B cell (primary cell): Measurements from ENCODE around the gene TECTB. TPM values are rescaled to one million over a fixed set of nuclear protein-coding genes. Genes with fewer than 3 reads are reported as not detected.
A peak's percentile ranks its signal among the peaks of the same experiment; 100 is the strongest.

Source experiments
- ATAC-seq: fragments of 200-7000 bp; cut with Tn5 transposase; one replicate; pipeline ENCODE4 v1.10.0; 2021; ENCODE audit warnings: low read depth, mild to moderate bottlenecking, moderate number of reproducible peaks, moderate library complexity
- CTCF ChIA-PET: fragments of 350-600 bp; sonication (Branson Sonifier 250); formaldehyde crosslinking; loops from one replicate; lab custom pipeline; 2021; ENCODE audit warnings: antibody characterized with exemption, inconsistent platforms; lab: Charles Lee
- POLR2A ChIA-PET: fragments of 350-600 bp; sonication (Branson Sonifier 250); formaldehyde crosslinking; loops from one replicate; lab custom pipeline; 2021; ENCODE audit warnings: antibody characterized with exemption; lab: Charles Lee
- DNase-seq: peaks from one replicate; pipeline ENCODE4 v3.0.0; 2013
- H2AFZ ChIP-seq: 2 replicates; pipeline ENCODE4 v1.6.1; 2012; ENCODE audit warnings: mild to moderate bottlenecking, low read depth, low read length; ENCODE audit not compliant: insufficient read depth, poor library complexity, severe bottlenecking
- H3K27ac ChIP-seq, 2 donors: 1 replicate in 1 of 2; 2 replicates in 1 of 2; pipeline ENCODE4 v1.5.1; 2012 to 2013; ENCODE audit warnings: low read length in 2 of 2, mild to moderate bottlenecking in 2 of 2, moderate library complexity in 1 of 2
- H3K27me3 ChIP-seq, 4 experiments: fragments of 200-600 bp in 1 of 4; sonication (generic) in 1 of 4; replicated peaks in 1 of 4; 1 replicate in 2 of 4; 2 replicates in 2 of 4; pipeline versions ENCODE4 v1.6.1 to v1.7.0; 2013 to 2016; ENCODE audit warnings: low read length in 3 of 4, mild to moderate bottlenecking in 2 of 4, mixed read lengths in 1 of 4, moderate library complexity in 1 of 4; ENCODE audit not compliant: insufficient read depth in 4 of 4, control insufficient read depth in 3 of 4; ENCODE audit errors: control extremely low read depth in 1 of 4
- H3K36me3 ChIP-seq, 2 experiments: replicated peaks in 1 of 2; 1 replicate in 1 of 2; 2 replicates in 1 of 2; pipeline versions ENCODE4 v1.6.1 to v1.7.1; 2013; ENCODE audit warnings: low read length in 1 of 2; ENCODE audit not compliant: insufficient read depth in 2 of 2, control insufficient read depth in 1 of 2; ENCODE audit errors: control extremely low read depth in 1 of 2, extremely low read depth in 1 of 2
- H3K4me1 ChIP-seq, 2 donors: fragments of 200-600 bp in 1 of 2; sonication (generic) in 1 of 2; 1 replicate in 1 of 2; 2 replicates in 1 of 2; pipeline versions ENCODE4 v1.5.1 to v1.6.1; 2013 to 2017; ENCODE audit warnings: low read length in 2 of 2; ENCODE audit not compliant: control insufficient read depth in 2 of 2, insufficient read depth in 2 of 2
- H3K4me2 ChIP-seq: replicated peaks from 2 replicates; pipeline ENCODE3; 2012; ENCODE audit warnings: mild to moderate bottlenecking, low read depth, low read length; ENCODE audit not compliant: poor library complexity, severe bottlenecking
- H3K4me3 ChIP-seq, 5 experiments: fragments of 200-600 bp in 1 of 5; sonication (generic) in 1 of 5; 1 replicate in 3 of 5; 2 replicates in 2 of 5; pipeline versions ENCODE4 v1.5.1 to v1.7.0; 2011 to 2016; ENCODE audit warnings: low read length in 4 of 5, mild to moderate bottlenecking in 4 of 5, low read depth in 2 of 5, control low read depth in 1 of 5, moderate library complexity in 1 of 5; ENCODE audit not compliant: insufficient read depth in 1 of 5; ENCODE audit errors: control extremely low read depth in 1 of 5, extremely low read depth in 1 of 5
- H3K79me2 ChIP-seq: fragments of 200-600 bp; sonication (generic); one replicate; pipeline ENCODE4 v1.6.0; 2016; ENCODE audit warnings: low read length; ENCODE audit not compliant: control insufficient read depth, insufficient read depth
- H3K9ac ChIP-seq: fragments of 200-600 bp; sonication (generic); 2 replicates; pipeline ENCODE4 v1.6.1; 2017; ENCODE audit warnings: mild to moderate bottlenecking, low read length, moderate library complexity
- H3K9me3 ChIP-seq, 3 donors: one replicate each; pipeline versions ENCODE4 v1.6.1 to v1.7.1; 2013; ENCODE audit warnings: low read length in 2 of 3; ENCODE audit not compliant: control insufficient read depth in 2 of 3, insufficient read depth in 1 of 3; ENCODE audit errors: control extremely low read depth in 1 of 3
- H4K20me1 ChIP-seq: 2 replicates; pipeline ENCODE4 v1.6.0; 2012; ENCODE audit warnings: mild to moderate bottlenecking, low read length; ENCODE audit not compliant: insufficient read depth, control insufficient read depth, poor library complexity, severe bottlenecking
- H3K27ac Mint-ChIP-seq: one replicate; pipeline ENCODE4 v1.8.0; 2021; ENCODE audit warnings: mixed read lengths
- H3K27me3 Mint-ChIP-seq: one replicate; pipeline ENCODE4 v1.8.0; 2021; ENCODE audit warnings: mixed read lengths
- H3K4me1 Mint-ChIP-seq: one replicate; pipeline ENCODE4 v1.8.0; 2021; ENCODE audit warnings: mixed read lengths
- H3K4me3 Mint-ChIP-seq: one replicate; pipeline ENCODE4 v1.8.0; 2021; ENCODE audit warnings: mixed read lengths
- H3K9me3 Mint-ChIP-seq: one replicate; pipeline ENCODE4 v1.8.0; 2022; ENCODE audit warnings: mixed read lengths; ENCODE audit not compliant: insufficient read depth
- EZH2 ChIP-seq: IDR thresholded peaks from 2 replicates; pipeline ENCODE4 v1.6.1; 2012; ENCODE audit warnings: borderline replicate concordance, low read depth, mild to moderate bottlenecking, moderate library complexity, low read length; ENCODE audit not compliant: insufficient read depth, poor library complexity, severe bottlenecking
- WGBS: methylation state at CpG from one replicate; pipeline ENCODE4 v1.1.5; 2013; ENCODE audit warnings: missing lambda C conversion rate; ENCODE audit not compliant: insufficient coverage; 5-methylcytosine and 5-hydroxymethylcytosine counted together
- intact Hi-C: fragments of 100-400 bp; cut with micrococcal nuclease; formaldehyde crosslinking; loops from one replicate; pipeline ENCODE4 v1.10.0; 2022
- polyA plus RNA-seq: library from polyadenylated mRNA; depleted of rRNA; stranded (reverse); fragments of >200 nt; gene quantifications from 2 replicates; pipeline ENCODE4 v1.2.3, GENCODE V29; 2012
- total RNA-seq, 2 donors: library from RNA; stranded (reverse); fragments of 120-200 nt in 1 of 2; gene quantifications; 1 replicate in 1 of 2; 2 replicates in 1 of 2; pipeline versions ENCODE4 v1.2.3 to v1.2.4, GENCODE V29; 2013 to 2022
- TF ChIP-seq, protein P1 (sequence below): fragments of 200-600 bp; IDR thresholded peaks from one replicate; pipeline ENCODE4 v1.8.0; 2022; ENCODE audit warnings: antibody characterized with exemption, mild to moderate bottlenecking

Gene TECTB
- total and polyA plus RNA-seq, 2 donors (not counting 1 experiment from before 2014, with no cell fraction given): not detected

DNA sequence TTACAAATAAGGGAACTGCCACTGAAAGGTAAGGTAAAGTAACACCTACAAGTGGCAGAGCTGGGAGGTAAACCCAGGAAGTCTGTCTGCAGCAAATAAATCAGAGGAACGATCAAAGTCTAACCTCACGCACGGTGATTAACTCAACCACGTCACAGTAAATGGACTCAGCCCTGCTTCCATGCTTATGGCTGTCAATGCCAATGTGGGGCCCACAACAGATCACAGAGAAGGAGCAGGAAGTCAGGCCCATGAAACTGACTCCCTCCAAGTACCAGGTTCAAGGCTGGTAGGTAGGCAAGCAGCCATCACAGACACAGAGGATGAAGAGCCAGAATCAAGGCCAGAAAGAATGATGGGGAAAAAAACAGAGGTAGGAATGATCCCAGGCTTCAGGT, 52.7 kb downstream of the TECTB start:
- Histone ChIP-seq H2AFZ (peak overlapping the region; percentile 12), H3K9me3 (no peaks in the 10 kb centered on the region), H3K4me3 (no peak overlapping the region), H3K27ac (no peak overlapping the region), H3K79me2 (no peaks in the 10 kb centered on the region), H3K36me3 (no peaks in the 10 kb centered on the region), H3K9ac (no peak overlapping the region), H4K20me1 (no peaks in the 10 kb centered on the region), H3K4me2 (no peak overlapping the region), H3K27me3 (no peaks in the 10 kb centered on the region), H3K4me1 (no peaks in the 10 kb centered on the region)
- Mint-ChIP-seq H3K27ac (no peak overlapping the region), H3K27me3 (peaks cover 20% of the 10 kb centered on the region), H3K4me1 (peaks cover 3% of the 10 kb centered on the region), H3K4me3 (no peak overlapping the region), H3K9me3 (no peaks in the 10 kb centered on the region)
- ChIA-PET POLR2A (no interaction called here), CTCF (no interaction called here)
- WGBS: 50% methylated on average over 4 of the region's 4 CpGs
- DNase-seq (no peak), ATAC-seq (no peak)
- intact Hi-C loops: no loop called here
- TF ChIP-seq, protein P1, sequence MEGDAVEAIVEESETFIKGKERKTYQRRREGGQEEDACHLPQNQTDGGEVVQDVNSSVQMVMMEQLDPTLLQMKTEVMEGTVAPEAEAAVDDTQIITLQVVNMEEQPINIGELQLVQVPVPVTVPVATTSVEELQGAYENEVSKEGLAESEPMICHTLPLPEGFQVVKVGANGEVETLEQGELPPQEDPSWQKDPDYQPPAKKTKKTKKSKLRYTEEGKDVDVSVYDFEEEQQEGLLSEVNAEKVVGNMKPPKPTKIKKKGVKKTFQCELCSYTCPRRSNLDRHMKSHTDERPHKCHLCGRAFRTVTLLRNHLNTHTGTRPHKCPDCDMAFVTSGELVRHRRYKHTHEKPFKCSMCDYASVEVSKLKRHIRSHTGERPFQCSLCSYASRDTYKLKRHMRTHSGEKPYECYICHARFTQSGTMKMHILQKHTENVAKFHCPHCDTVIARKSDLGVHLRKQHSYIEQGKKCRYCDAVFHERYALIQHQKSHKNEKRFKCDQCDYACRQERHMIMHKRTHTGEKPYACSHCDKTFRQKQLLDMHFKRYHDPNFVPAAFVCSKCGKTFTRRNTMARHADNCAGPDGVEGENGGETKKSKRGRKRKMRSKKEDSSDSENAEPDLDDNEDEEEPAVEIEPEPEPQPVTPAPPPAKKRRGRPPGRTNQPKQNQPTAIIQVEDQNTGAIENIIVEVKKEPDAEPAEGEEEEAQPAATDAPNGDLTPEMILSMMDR: no peak
- TF ChIP-seq EZH2: no peak

DNA sequence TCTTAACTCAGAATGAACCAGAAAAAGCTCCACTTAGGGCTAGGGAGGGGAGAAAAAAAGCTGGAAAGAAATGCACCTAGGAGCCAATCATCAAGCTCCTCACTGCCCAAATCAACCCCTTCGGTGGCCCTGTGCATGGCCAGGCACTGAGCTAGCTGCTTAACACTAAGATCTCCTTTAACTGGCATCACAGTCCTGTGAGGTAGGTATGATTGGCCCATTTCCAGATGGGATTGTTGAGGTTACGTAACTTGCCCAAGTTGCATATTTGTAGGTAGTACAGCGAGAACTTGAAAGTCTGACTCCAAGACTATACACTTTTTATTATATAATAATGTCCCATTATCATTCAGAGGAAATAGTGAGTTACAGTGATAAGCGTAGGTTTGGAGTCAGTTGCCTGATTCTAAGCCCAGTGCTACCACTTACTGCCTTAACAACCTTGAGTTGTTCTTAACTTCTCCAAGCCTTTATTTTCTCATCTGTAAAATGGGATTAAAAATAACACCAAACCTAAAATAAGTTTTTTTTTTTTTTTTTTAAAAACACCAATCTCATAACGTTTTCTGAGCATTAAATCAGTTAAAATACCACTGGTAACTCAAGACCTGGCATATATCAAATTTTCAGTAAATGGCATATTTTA, 53.5 kb downstream of the TECTB start:
- TF ChIP-seq, protein P1: no peak
- TF ChIP-seq EZH2: no peak
- H3K27me3 Mint-ChIP-seq: peaks cover 16% of the 10 kb centered on the region
- no peak overlapping the region for H3K27ac ChIP-seq

More for the DNA sequence above, 53.5 kb downstream of the TECTB start:
- Mint-ChIP-seq H3K9me3 (no peaks in the 10 kb centered on the region), H3K4me3 (no peak overlapping the region), H3K27ac (no peak overlapping the region), H3K4me1 (peaks cover 3% of the 10 kb centered on the region)
- Histone ChIP-seq H4K20me1 (no peaks in the 10 kb centered on the region), H3K4me1 (no peaks in the 10 kb centered on the region), H2AFZ (no peak overlapping the region), H3K27me3 (no peaks in the 10 kb centered on the region), H3K9ac (no peak overlapping the region), H3K9me3 (no peaks in the 10 kb centered on the region), H3K4me3 (no peak overlapping the region), H3K4me2 (no peak overlapping the region), H3K36me3 (no peaks in the 10 kb centered on the region), H3K79me2 (no peaks in the 10 kb centered on the region)
- no CpG with 5 or more reads among the region's 5 CpGs for WGBS
- ChIA-PET CTCF (no interaction called here), POLR2A (no interaction called here)
- intact Hi-C loops: no loop called here
- DNase-seq (no peak), ATAC-seq (no peak)
